Neutrophil (primary cell): ENCODE measurements around the gene GP5.

Experiments used
- H3K27ac ChIP-seq: fragments of 200-600 bp; sonication (generic); 2 replicates; pipeline ENCODE4 v1.5.1; 2016; ENCODE audit warnings: mild to moderate bottlenecking, moderate library complexity
- H3K27me3 ChIP-seq: fragments of 200-600 bp; sonication (generic); 2 replicates; pipeline ENCODE4 v1.6.0; 2016; ENCODE audit warnings: mild to moderate bottlenecking
- H3K36me3 ChIP-seq: fragments of 200-600 bp; sonication (generic); 2 replicates; pipeline ENCODE4 v1.5.1; 2017
- H3K4me1 ChIP-seq, 2 experiments: fragments of 200-600 bp in 1 of 2; sonication (generic) in 1 of 2; 1 replicate in 1 of 2; 2 replicates in 1 of 2; pipeline versions ENCODE4 v1.5.1 to v1.6.1; 2013 to 2016; ENCODE audit warnings: low read depth in 1 of 2, low read length in 1 of 2, mild to moderate bottlenecking in 1 of 2, moderate library complexity in 1 of 2; ENCODE audit not compliant: control insufficient read depth in 1 of 2, insufficient read depth in 1 of 2
- H3K4me3 ChIP-seq, 2 experiments: fragments of 200-600 bp in 1 of 2; sonication (generic) in 1 of 2; 1 replicate in 1 of 2; 2 replicates in 1 of 2; pipeline ENCODE4 v1.5.1; 2013 to 2016; ENCODE audit warnings: low read depth in 1 of 2, low read length in 1 of 2, mild to moderate bottlenecking in 1 of 2, moderate library complexity in 1 of 2
- H3K9me3 ChIP-seq: fragments of 200-600 bp; sonication (generic); 2 replicates; pipeline ENCODE4 v1.5.1; 2016
- TF ChIP-seq, protein P1 (sequence below): fragments of 200-600 bp; sonication (generic); IDR thresholded peaks from 2 replicates; pipeline ENCODE4 v1.5.1; 2016; ENCODE audit warnings: antibody characterized with exemption

Gene GP5

GRCh38 chr3:194377708-194378107 is 21.4 kb downstream of the GP5 start:
- no peaks in the 10 kb centered on the region for H3K4me1 ChIP-seq
- H3K27me3 ChIP-seq: peaks cover 42% of the 10 kb centered on the region

DNA sequence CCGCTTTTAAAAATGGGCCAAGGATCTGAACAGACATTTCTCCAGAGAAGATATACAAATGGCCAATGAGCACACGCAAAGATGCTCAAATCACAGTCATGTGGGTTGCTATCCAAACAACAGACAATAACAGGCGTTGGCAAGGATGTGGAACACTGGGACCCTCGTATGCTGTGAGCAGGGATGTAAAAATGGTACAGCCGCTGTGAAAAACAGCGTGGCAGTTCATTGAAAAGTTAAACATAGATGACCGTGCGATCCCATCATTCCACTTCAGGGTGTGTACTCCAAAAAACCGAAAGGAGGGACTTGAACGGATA is 22.9 kb downstream of the GP5 start:
- H3K9me3 ChIP-seq: no peaks in the 10 kb centered on the region
- no peak overlapping the region for H3K27ac ChIP-seq
- TF ChIP-seq, protein P1, sequence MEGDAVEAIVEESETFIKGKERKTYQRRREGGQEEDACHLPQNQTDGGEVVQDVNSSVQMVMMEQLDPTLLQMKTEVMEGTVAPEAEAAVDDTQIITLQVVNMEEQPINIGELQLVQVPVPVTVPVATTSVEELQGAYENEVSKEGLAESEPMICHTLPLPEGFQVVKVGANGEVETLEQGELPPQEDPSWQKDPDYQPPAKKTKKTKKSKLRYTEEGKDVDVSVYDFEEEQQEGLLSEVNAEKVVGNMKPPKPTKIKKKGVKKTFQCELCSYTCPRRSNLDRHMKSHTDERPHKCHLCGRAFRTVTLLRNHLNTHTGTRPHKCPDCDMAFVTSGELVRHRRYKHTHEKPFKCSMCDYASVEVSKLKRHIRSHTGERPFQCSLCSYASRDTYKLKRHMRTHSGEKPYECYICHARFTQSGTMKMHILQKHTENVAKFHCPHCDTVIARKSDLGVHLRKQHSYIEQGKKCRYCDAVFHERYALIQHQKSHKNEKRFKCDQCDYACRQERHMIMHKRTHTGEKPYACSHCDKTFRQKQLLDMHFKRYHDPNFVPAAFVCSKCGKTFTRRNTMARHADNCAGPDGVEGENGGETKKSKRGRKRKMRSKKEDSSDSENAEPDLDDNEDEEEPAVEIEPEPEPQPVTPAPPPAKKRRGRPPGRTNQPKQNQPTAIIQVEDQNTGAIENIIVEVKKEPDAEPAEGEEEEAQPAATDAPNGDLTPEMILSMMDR: no peak
- H3K27me3 ChIP-seq: peaks cover 42% of the 10 kb centered on the region
- H3K36me3 ChIP-seq: no peaks in the 10 kb centered on the region
- no peak overlapping the region for H3K4me3 ChIP-seq
- no peaks in the 10 kb centered on the region for H3K4me1 ChIP-seq

More at GRCh38 chr3:194377708-194378107, 21.4 kb downstream of the GP5 start:
- TF ChIP-seq, protein P1: no peak
- Histone ChIP-seq H3K4me3 (no peak overlapping the region), H3K27ac (no peak overlapping the region), H3K9me3 (no peaks in the 10 kb centered on the region), H3K36me3 (no peaks in the 10 kb centered on the region)

GRCh38 chr3:194375473-194376240 is 23.4 kb downstream of the GP5 start:
- TF ChIP-seq, protein P1: no peak

GRCh38 chr3:194374935-194375334 is 24.1 kb downstream of the GP5 start:
- H3K4me1 ChIP-seq: no peaks in the 10 kb centered on the region
- no peak overlapping the region for H3K4me3 ChIP-seq
- H3K9me3 ChIP-seq: no peaks in the 10 kb centered on the region
- H3K36me3 ChIP-seq: no peaks in the 10 kb centered on the region
- TF ChIP-seq, protein P1: no peak
- H3K27me3 ChIP-seq: peaks cover 42% of the 10 kb centered on the region
- no peak overlapping the region for H3K27ac ChIP-seq

More at GRCh38 chr3:194375473-194376240, 23.4 kb downstream of the GP5 start:
- H3K9me3 ChIP-seq: no peaks in the 10 kb centered on the region
- H3K4me3 ChIP-seq: no peak overlapping the region
- peaks cover 42% of the 10 kb centered on the region for H3K27me3 ChIP-seq
- no peaks in the 10 kb centered on the region for H3K36me3 ChIP-seq
- H3K4me1 ChIP-seq: no peaks in the 10 kb centered on the region
- no peak overlapping the region for H3K27ac ChIP-seq

- H3K27ac ChIP-seq: no peak overlapping the region
Observed at GRCh38 chr3:194373899-194374298, 25.2 kb downstream of the GP5 start.

More at GRCh38 chr3:194373899-194374298, 25.2 kb downstream of the GP5 start:
- peaks cover 45% of the 10 kb centered on the region for H3K27me3 ChIP-seq
- no peaks in the 10 kb centered on the region for H3K36me3 ChIP-seq
- no peak overlapping the region for H3K4me3 ChIP-seq
- H3K9me3 ChIP-seq: no peaks in the 10 kb centered on the region
- H3K4me1 ChIP-seq: no peaks in the 10 kb centered on the region
- TF ChIP-seq, protein P1: no peak
